GM23338 (cell line): Measurements from ENCODE around the gene SSH2. TPM values are rescaled to one million over a fixed set of nuclear protein-coding genes. Genes with fewer than 3 reads are reported as not detected.

ENCODE experiments used
- ATAC-seq: fragments of 200-7000 bp; cut with Tn5 transposase; 3 replicates; pipeline ENCODE4 v1.9.1; 2020
- DNase-seq: peaks from one replicate; pipeline ENCODE4 v3.0.0-alpha.2; 2015; ENCODE audit warnings: low spot score
- H2AFZ ChIP-seq: fragments of 200-600 bp; sonication (generic); 2 replicates; pipeline ENCODE4 v1.8.0; 2016; ENCODE audit warnings: antibody characterized with exemption, mild to moderate bottlenecking, moderate library complexity
- H3F3A ChIP-seq: fragments of 200-600 bp; sonication (generic); replicated peaks from 2 replicates; pipeline ENCODE4 v1.8.0; 2017; ENCODE audit warnings: antibody characterized with exemption, mixed run types, low read depth
- H3K27ac ChIP-seq: fragments of 200-600 bp; sonication (generic); 2 replicates; pipeline ENCODE4 v1.6.1; 2016; ENCODE audit warnings: low read depth
- H3K27me3 ChIP-seq: fragments of 200-600 bp; sonication (generic); 2 replicates; pipeline ENCODE4 v1.8.0; 2016; ENCODE audit warnings: mild to moderate bottlenecking, mixed run types, moderate library complexity; ENCODE audit not compliant: insufficient read depth
- H3K36me3 ChIP-seq: fragments of 200-600 bp; sonication (generic); 2 replicates; pipeline ENCODE4 v1.8.0; 2016; ENCODE audit warnings: mild to moderate bottlenecking; ENCODE audit not compliant: insufficient read depth
- H3K4me1 ChIP-seq: fragments of 200-600 bp; sonication (generic); 2 replicates; pipeline ENCODE4 v1.8.0; 2016; ENCODE audit warnings: mild to moderate bottlenecking, moderate library complexity; ENCODE audit not compliant: insufficient read depth
- H3K4me2 ChIP-seq: fragments of 200-600 bp; sonication (generic); 2 replicates; pipeline ENCODE4 v1.7.1; 2017; ENCODE audit warnings: mixed run types
- H3K4me3 ChIP-seq: fragments of 200-600 bp; sonication (generic); 2 replicates; pipeline ENCODE4 v1.6.1; 2016; ENCODE audit warnings: mixed run types
- H3K79me2 ChIP-seq: fragments of 200-600 bp; sonication (generic); replicated peaks from 2 replicates; pipeline ENCODE4 v1.8.0; 2017; ENCODE audit warnings: mild to moderate bottlenecking; ENCODE audit not compliant: insufficient read depth
- H3K9me2 ChIP-seq: fragments of 200-600 bp; sonication (generic); 2 replicates; pipeline ENCODE4 v1.8.0; 2017; ENCODE audit not compliant: insufficient read depth
- H4K20me1 ChIP-seq: fragments of 200-600 bp; sonication (generic); replicated peaks from 2 replicates; pipeline ENCODE4 v1.8.0; 2017; ENCODE audit warnings: mild to moderate bottlenecking; ENCODE audit not compliant: insufficient read depth
- H3K27ac Mint-ChIP-seq: 2 replicates; pipeline ENCODE4 v1.8.0; 2020; ENCODE audit warnings: inconsistent platforms, mild to moderate bottlenecking, moderate library complexity, mixed read lengths
- H3K27me3 Mint-ChIP-seq: 3 replicates; pipeline ENCODE4 v1.8.0; 2022; ENCODE audit warnings: low read depth, mild to moderate bottlenecking, moderate library complexity, mixed read lengths, inconsistent platforms; ENCODE audit not compliant: insufficient read depth, poor library complexity
- H3K36me3 Mint-ChIP-seq: 3 replicates; pipeline ENCODE4 v1.8.0; 2021; ENCODE audit warnings: low read depth, mild to moderate bottlenecking, inconsistent platforms, moderate library complexity, mixed read lengths
- H3K4me1 Mint-ChIP-seq: 3 replicates; pipeline ENCODE4 v1.8.0; 2020; ENCODE audit warnings: mild to moderate bottlenecking, inconsistent platforms, mixed read lengths
- H3K4me3 Mint-ChIP-seq: 3 replicates; pipeline ENCODE4 v1.8.0; 2021; ENCODE audit warnings: moderate library complexity, mild to moderate bottlenecking, inconsistent platforms, mixed read lengths
- H3K9me3 Mint-ChIP-seq: 3 replicates; pipeline ENCODE4 v1.8.0; 2020; ENCODE audit warnings: moderate library complexity, mild to moderate bottlenecking, inconsistent platforms, mixed read lengths
- CTCF ChIP-seq, 2 experiments: fragments of 200-600 bp in 1 of 2; sonication (generic) in 1 of 2; conservative IDR thresholded peaks; 2 replicates each; pipeline versions ENCODE4 v1.5.1 to v1.6.1; 2016 to 2017; ENCODE audit warnings: antibody characterized with exemption in 2 of 2, low read depth in 2 of 2, mild to moderate bottlenecking in 2 of 2, moderate library complexity in 1 of 2
- EZH2 ChIP-seq: fragments of 200-600 bp; sonication (generic); IDR thresholded peaks from one replicate; pipeline ENCODE4 v1.8.0; 2017; ENCODE audit warnings: antibody characterized with exemption, mild to moderate bottlenecking, low read depth; ENCODE audit not compliant: unreplicated experiment
- EZH2phosphoT487 ChIP-seq: fragments of 200-600 bp; sonication (generic); IDR thresholded peaks from one replicate; pipeline ENCODE4 v1.8.1; 2018; ENCODE audit warnings: antibody characterized with exemption; ENCODE audit not compliant: unreplicated experiment
- REST ChIP-seq: IDR thresholded peaks from one replicate; pipeline ENCODE4 v1.6.1; 2018; ENCODE audit warnings: antibody characterized with exemption; ENCODE audit not compliant: unreplicated experiment
- ZNF114 ChIP-seq: fragments of 250-450 bp; sonication (Bioruptor Pico); IDR thresholded peaks from 2 replicates; pipeline ENCODE4 v1.5.0; 2020; ENCODE audit warnings: mild to moderate bottlenecking, moderate library complexity
- ZNF331 ChIP-seq: fragments of 250-450 bp; sonication (Bioruptor Pico); IDR thresholded peaks from 2 replicates; pipeline ENCODE4 v1.5.0; 2020; ENCODE audit warnings: low read depth, mild to moderate bottlenecking, moderate library complexity
- ZNF462 ChIP-seq: fragments of 250-450 bp; sonication (Bioruptor Pico); IDR thresholded peaks from 2 replicates; pipeline ENCODE4 v1.5.0; 2020; ENCODE audit warnings: mild to moderate bottlenecking, moderate library complexity
- polyA plus RNA-seq: library from polyadenylated mRNA; unstranded; fragments of >200 nt; fragmentation: Nextera tagmentation; extraction: Ambion mirVana; gene quantifications from 2 replicates; pipeline ENCODE4 v1.2.1, GENCODE V29; 2016
- total RNA-seq: library from RNA; depleted of rRNA; stranded (reverse); fragments of >200 nt; shearing (Covaris generic); gene quantifications from 2 replicates; pipeline ENCODE4 v1.2.3, GENCODE V29; 2014

The SSH2 gene
- total and polyA plus RNA-seq, 2 experiments from 2014 or later, result 9.9 to 12.1 TPM

GRCh38 chr17:29591146-29591736 is 338.8 kb downstream of the SSH2 start:
- Mint-ChIP-seq H3K27ac (peak overlapping the region; percentile 80), H3K4me1 (peaks cover 43% of the 10 kb centered on the region), H3K9me3 (no peaks in the 10 kb centered on the region), H3K27me3 (peaks cover 31% of the 10 kb centered on the region), H3K4me3 (peak overlapping the region; percentile 89), H3K36me3 (no peaks in the 10 kb centered on the region; the same call in 2 of the 3 replicates)
- Histone ChIP-seq H3K4me3 (peak overlapping the region; percentile 81), H3K27me3 (peaks cover 12% of the 10 kb centered on the region), H3K4me2 (peak overlapping the region; percentile 79), H3K4me1 (peaks cover 33% of the 10 kb centered on the region), H3K9me2 (no peaks in the 10 kb centered on the region), H4K20me1 (peaks cover 14% of the 10 kb centered on the region), H2AFZ (peak overlapping the region; percentile 99), H3K36me3 (no peaks in the 10 kb centered on the region), H3K79me2 (peaks cover 30% of the 10 kb centered on the region), H3F3A (peaks cover 23% of the 10 kb centered on the region), H3K27ac (no peak overlapping the region; the same call in 1 of the 2 replicates)
- TF ChIP-seq ZNF114, result no peak
- TF ChIP-seq EZH2, result no peak
- no peak for TF ChIP-seq ZNF331 (CRISPR knock-in tag)
- no peak for TF ChIP-seq ZNF462
- ATAC-seq (peak; percentile 35), DNase-seq (peak; percentile 86)

- peak overlapping the region; percentile 81 for H3K4me3 ChIP-seq
- no peak overlapping the region for H3K27ac Mint-ChIP-seq
- ATAC-seq, result peak; percentile 5
- H4K20me1 ChIP-seq, result peaks cover 14% of the 10 kb centered on the region
- peak overlapping the region; percentile 99 for H2AFZ ChIP-seq
- peaks cover 44% of the 10 kb centered on the region for H3K4me1 Mint-ChIP-seq
- H3K9me3 Mint-ChIP-seq, result no peaks in the 10 kb centered on the region
- no peak overlapping the region for H3K27ac ChIP-seq
- no peaks in the 10 kb centered on the region for H3K9me2 ChIP-seq
- H3K27me3 ChIP-seq, result peaks cover 12% of the 10 kb centered on the region
- peaks cover 23% of the 10 kb centered on the region for H3F3A ChIP-seq
- peaks cover 34% of the 10 kb centered on the region for H3K4me1 ChIP-seq
- no peaks in the 10 kb centered on the region; the same call in 2 of the 3 replicates for H3K36me3 Mint-ChIP-seq
- H3K79me2 ChIP-seq, result peaks cover 37% of the 10 kb centered on the region
- H3K4me2 ChIP-seq, result peak overlapping the region; percentile 79
- no peaks in the 10 kb centered on the region for H3K36me3 ChIP-seq
- peak; percentile 48 for DNase-seq
- H3K27me3 Mint-ChIP-seq, result peaks cover 30% of the 10 kb centered on the region
- H3K4me3 Mint-ChIP-seq, result peak overlapping the region; percentile 89
- TF ChIP-seq REST, result no peak
- TF ChIP-seq CTCF (conservative IDR thresholded peaks at IDR 0.05; ENCODE audit: low read depth in 2 of 2), result no peak
- no peak for TF ChIP-seq EZH2phosphoT487
Measured at GRCh38 chr17:29590411-29591145, 339.4 kb downstream of the SSH2 start.
